Measurements from ENCODE around the gene FXYD6. TPM values are rescaled to one million over a fixed set of nuclear protein-coding genes. Genes with fewer than 3 reads are reported as not detected.

Gene FXYD6
- polyA plus RNA-seq, 1 of the 3 experiments (the other 2 are of a cell fraction), result 1.4 TPM

DNA sequence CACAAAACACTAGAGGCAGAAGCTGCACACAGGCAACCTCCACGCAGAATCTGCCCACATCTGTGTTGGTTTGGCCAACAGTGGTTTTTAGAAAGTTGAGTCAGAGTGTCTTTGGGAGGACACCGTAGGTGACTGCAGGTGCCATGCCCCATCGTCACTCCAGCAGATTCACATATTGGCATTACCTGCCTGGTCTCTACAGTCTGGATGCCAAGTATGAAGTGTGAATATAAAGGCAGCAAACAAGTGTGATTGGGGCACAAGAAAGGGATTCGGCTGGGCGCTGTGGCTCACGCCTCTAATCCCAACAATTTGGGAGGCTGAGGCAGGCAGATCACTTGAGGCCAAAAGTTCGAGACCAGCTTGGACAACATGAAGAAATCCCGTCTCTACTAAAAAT lies 40.9 kb downstream of the FXYD6 start:
- Histone ChIP-seq H3K9me2 (no peaks in the 10 kb centered on the region), H2AFZ (ENCODE audit: low read depth) (no peak overlapping the region), H4K20me1 (ENCODE audit: insufficient read depth) (no peaks in the 10 kb centered on the region), H3F3A (replicated peaks; ENCODE audit: insufficient read depth) (no peaks in the 10 kb centered on the region), H3K4me3 (ENCODE audit: low read depth in 2 of 2, low read length in 1 of 2) (no peak overlapping the region), H3K79me2 (ENCODE audit: insufficient read depth) (no peaks in the 10 kb centered on the region), H3K4me2 (no peak overlapping the region), H3K9ac (no peak overlapping the region), H3K27ac (ENCODE audit: low read depth in 2 of 2, low read length in 1 of 2) (no peak overlapping the region), H3K9me3 (no peaks in the 10 kb centered on the region), H3K4me1 (ENCODE audit: control insufficient read depth in 1 of 2, insufficient read depth in 2 of 2, low read depth in 1 of 2, low read length in 1 of 2) (peaks cover 0 to 6% of the 10 kb centered on the region in 2 experiments; a peak in 1 of 4 replicates), H3K36me3 (replicated peaks in 1 of 2; ENCODE audit: control insufficient read depth in 1 of 2, insufficient read depth in 2 of 2, low read length in 1 of 2) (no peaks in the 10 kb centered on the region), H3K27me3 (ENCODE audit: insufficient read depth) (peaks cover 18% of the 10 kb centered on the region; the same call in 1 of the 2 replicates)
- TF ChIP-seq TCF12 (IDR thresholded peaks at IDR 0.05), result no peak
- TF ChIP-seq MEF2A (IDR thresholded peaks at IDR 0.05; ENCODE audit: borderline replicate concordance, low read depth), result no peak
- TF ChIP-seq RFX5 (IDR thresholded peaks at IDR 0.05; ENCODE audit: low read length), result no peak
- TF ChIP-seq, protein P1, sequence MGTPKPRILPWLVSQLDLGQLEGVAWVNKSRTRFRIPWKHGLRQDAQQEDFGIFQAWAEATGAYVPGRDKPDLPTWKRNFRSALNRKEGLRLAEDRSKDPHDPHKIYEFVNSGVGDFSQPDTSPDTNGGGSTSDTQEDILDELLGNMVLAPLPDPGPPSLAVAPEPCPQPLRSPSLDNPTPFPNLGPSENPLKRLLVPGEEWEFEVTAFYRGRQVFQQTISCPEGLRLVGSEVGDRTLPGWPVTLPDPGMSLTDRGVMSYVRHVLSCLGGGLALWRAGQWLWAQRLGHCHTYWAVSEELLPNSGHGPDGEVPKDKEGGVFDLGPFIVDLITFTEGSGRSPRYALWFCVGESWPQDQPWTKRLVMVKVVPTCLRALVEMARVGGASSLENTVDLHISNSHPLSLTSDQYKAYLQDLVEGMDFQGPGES (IDR thresholded peaks at IDR 0.05; ENCODE audit: low read depth, low read length), result no peak
- TF ChIP-seq YY1 (IDR thresholded peaks at IDR 0.05; ENCODE audit: low read depth), result no peak
- no peak for TF ChIP-seq MXI1 (IDR thresholded peaks at IDR 0.05; ENCODE audit: low read depth, low read length)
- TF ChIP-seq POLR2AphosphoS5 (IDR thresholded peaks at IDR 0.05; ENCODE audit: low read depth, low read length), result no peak
- no peak for TF ChIP-seq SMC3 (IDR thresholded peaks at IDR 0.05; ENCODE audit: low read depth, low read length)
- TF ChIP-seq, protein P2, sequence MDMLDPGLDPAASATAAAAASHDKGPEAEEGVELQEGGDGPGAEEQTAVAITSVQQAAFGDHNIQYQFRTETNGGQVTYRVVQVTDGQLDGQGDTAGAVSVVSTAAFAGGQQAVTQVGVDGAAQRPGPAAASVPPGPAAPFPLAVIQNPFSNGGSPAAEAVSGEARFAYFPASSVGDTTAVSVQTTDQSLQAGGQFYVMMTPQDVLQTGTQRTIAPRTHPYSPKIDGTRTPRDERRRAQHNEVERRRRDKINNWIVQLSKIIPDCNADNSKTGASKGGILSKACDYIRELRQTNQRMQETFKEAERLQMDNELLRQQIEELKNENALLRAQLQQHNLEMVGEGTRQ (IDR thresholded peaks at IDR 0.05; ENCODE audit: borderline replicate concordance, low read depth, low read length), result no peak
- TF ChIP-seq TEAD4 (IDR thresholded peaks at IDR 0.05; ENCODE audit: borderline replicate concordance, insufficient read depth), result no peak
- TF ChIP-seq, protein P3, sequence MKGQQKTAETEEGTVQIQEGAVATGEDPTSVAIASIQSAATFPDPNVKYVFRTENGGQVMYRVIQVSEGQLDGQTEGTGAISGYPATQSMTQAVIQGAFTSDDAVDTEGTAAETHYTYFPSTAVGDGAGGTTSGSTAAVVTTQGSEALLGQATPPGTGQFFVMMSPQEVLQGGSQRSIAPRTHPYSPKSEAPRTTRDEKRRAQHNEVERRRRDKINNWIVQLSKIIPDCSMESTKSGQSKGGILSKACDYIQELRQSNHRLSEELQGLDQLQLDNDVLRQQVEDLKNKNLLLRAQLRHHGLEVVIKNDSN (IDR thresholded peaks at IDR 0.05; ENCODE audit: borderline replicate concordance, low read depth), result no peak
- DNase-seq, result no peak
- ChIA-PET CTCF (interaction anchor here (1.1 to 25.9 kb wide), 4 partner anchors 8 to 409 kb away, joined by 3 to 481 read pairs (median 24); no protein-coding TSS in a partner anchor), POLR2A (no interaction called here)
- 80% methylated on average over 8 of the region's 8 CpGs for WGBS (ENCODE audit: low lambda C conversion rate)

DNA sequence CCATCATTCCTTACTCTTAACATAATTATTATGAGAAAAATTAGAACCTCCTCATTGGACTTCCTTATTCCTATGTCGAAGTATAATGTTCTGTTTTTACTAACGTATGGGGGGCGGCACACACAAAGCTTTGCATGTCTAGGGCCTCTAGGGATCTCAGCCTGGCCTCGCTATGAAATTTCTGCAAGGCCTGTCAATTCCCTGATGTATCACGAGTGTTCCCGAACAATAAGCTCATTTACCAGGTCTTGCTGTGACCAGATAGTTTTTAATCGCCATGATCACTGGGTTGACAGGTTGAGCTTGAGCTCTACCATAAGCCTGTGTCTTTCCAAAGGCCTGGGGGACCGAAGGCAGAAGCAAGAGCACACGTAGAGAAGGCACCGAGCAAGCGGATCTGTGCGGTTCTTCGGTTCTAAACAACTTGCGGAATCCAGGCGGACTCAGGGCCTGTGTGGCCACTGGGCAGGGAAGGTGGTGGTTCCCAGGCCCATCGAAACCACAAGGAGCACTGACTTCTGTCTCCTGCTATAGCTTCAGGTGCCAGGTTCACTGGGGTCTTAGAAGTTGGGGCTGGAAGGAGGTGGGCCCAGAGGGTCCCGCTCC lies 41.5 kb downstream of the FXYD6 start:
- H3K27me3 ChIP-seq (ENCODE audit: insufficient read depth), result peaks cover 18% of the 10 kb centered on the region; the same call in 1 of the 2 replicates
- H3K9me3 ChIP-seq, result no peaks in the 10 kb centered on the region
- no peaks in the 10 kb centered on the region for H4K20me1 ChIP-seq (ENCODE audit: insufficient read depth)
- CTCF ChIA-PET, result interaction anchor here (1.3 to 25.9 kb wide), 9 partner anchors 9 to 409 kb away, joined by 4 to 481 read pairs (median 16); partner anchors contain the start of gene FXYD2
- DNase-seq, result no peak
- no peaks in the 10 kb centered on the region for H3K36me3 ChIP-seq (replicated peaks in 1 of 2; ENCODE audit: control insufficient read depth in 1 of 2, insufficient read depth in 2 of 2, low read length in 1 of 2)
- H3K9ac ChIP-seq, result no peak overlapping the region
- H3K4me2 ChIP-seq, result no peak overlapping the region
- H3K4me1 ChIP-seq (ENCODE audit: control insufficient read depth in 1 of 2, insufficient read depth in 2 of 2, low read depth in 1 of 2, low read length in 1 of 2), result peaks cover 0 to 6% of the 10 kb centered on the region in 2 experiments; a peak in 1 of 4 replicates
- no peaks in the 10 kb centered on the region for H3K79me2 ChIP-seq (ENCODE audit: insufficient read depth)
- H3K4me3 ChIP-seq (ENCODE audit: low read depth in 2 of 2, low read length in 1 of 2), result no peak overlapping the region
- TF ChIP-seq ELF1 (IDR thresholded peaks at IDR 0.05), result no peak
- TF ChIP-seq RXRA (IDR thresholded peaks at IDR 0.05; ENCODE audit: borderline replicate concordance, low read depth), result no peak
- no peak for TF ChIP-seq YY1 (IDR thresholded peaks at IDR 0.05; ENCODE audit: low read depth)
- no peak for TF ChIP-seq SIN3A (IDR thresholded peaks at IDR 0.05; ENCODE audit: borderline replicate concordance, low read depth, low read length)
- TF ChIP-seq RAD21 (IDR thresholded peaks at IDR 0.05; ENCODE audit: low read length), result no peak
- no peak for TF ChIP-seq TAF1 (IDR thresholded peaks at IDR 0.05; ENCODE audit: borderline replicate concordance, low read depth, low read length)
- TF ChIP-seq, protein P4, sequence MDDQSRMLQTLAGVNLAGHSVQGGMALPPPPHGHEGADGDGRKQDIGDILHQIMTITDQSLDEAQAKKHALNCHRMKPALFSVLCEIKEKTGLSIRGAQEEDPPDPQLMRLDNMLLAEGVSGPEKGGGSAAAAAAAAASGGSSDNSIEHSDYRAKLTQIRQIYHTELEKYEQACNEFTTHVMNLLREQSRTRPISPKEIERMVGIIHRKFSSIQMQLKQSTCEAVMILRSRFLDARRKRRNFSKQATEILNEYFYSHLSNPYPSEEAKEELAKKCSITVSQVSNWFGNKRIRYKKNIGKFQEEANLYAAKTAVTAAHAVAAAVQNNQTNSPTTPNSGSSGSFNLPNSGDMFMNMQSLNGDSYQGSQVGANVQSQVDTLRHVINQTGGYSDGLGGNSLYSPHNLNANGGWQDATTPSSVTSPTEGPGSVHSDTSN (IDR thresholded peaks at IDR 0.05), result no peak
- TF ChIP-seq NRF1 (IDR thresholded peaks at IDR 0.05; ENCODE audit: low read depth, low read length), result no peak
- no peak for TF ChIP-seq FOSL2 (IDR thresholded peaks at IDR 0.05; ENCODE audit: borderline replicate concordance, low read depth)
- TF ChIP-seq JUND (IDR thresholded peaks at IDR 0.05), result no peak
- TF ChIP-seq, protein P1 (IDR thresholded peaks at IDR 0.05; ENCODE audit: low read depth, low read length), result no peak
- TF ChIP-seq SMC3 (IDR thresholded peaks at IDR 0.05; ENCODE audit: low read depth, low read length), result no peak
- no peak for TF ChIP-seq FOXM1 (IDR thresholded peaks at IDR 0.05; ENCODE audit: low read depth)
- TF ChIP-seq MEF2A (IDR thresholded peaks at IDR 0.05; ENCODE audit: borderline replicate concordance, low read depth), result no peak
- no peak overlapping the region for H3K27ac ChIP-seq (ENCODE audit: low read depth in 2 of 2, low read length in 1 of 2)
- H3K9me2 ChIP-seq, result no peaks in the 10 kb centered on the region
- WGBS (ENCODE audit: low lambda C conversion rate), result 73% methylated on average over 17 of the region's 17 CpGs
- no peak overlapping the region for H2AFZ ChIP-seq (ENCODE audit: low read depth)
- H3F3A ChIP-seq (replicated peaks; ENCODE audit: insufficient read depth), result no peaks in the 10 kb centered on the region
- POLR2A ChIA-PET, result no interaction called here
